Measurements from ENCODE around the gene SERINC4. TPM values are rescaled to one million over a fixed set of nuclear protein-coding genes. Genes with fewer than 3 reads are reported as not detected.
A peak's percentile ranks its signal among the peaks of the same experiment; 100 is the strongest.
"Not testable (repeated sequence)": the region's sequence is repeated elsewhere in the genome, so short reads cannot be mapped to it uniquely, and the experiment has no call there.

The SERINC4 gene
- total RNA-seq, 2 donors from 2014 or later: not detected

GRCh38 chr15:43826508-43827341 lies 26.7 kb upstream of the SERINC4 start, which contains the start of gene WDR76:
TSS of gene WDR76 (plus strand) at chr15:43827002. CDS start at chr15:43827033, 31 bp downstream.
- H3K27ac ChIP-seq: peak within 1 kb of the TSS; percentile 56 to 71
- H3K4me1 ChIP-seq (ENCODE audit: control insufficient read depth in 1 of 2, low read depth in 2 of 2): peaks cover 30 to 43% of the 10 kb centered on the region in 2 donors
- peak; percentile 32 for DNase-seq (ENCODE audit: low spot score)
- TF ChIP-seq, protein P1, sequence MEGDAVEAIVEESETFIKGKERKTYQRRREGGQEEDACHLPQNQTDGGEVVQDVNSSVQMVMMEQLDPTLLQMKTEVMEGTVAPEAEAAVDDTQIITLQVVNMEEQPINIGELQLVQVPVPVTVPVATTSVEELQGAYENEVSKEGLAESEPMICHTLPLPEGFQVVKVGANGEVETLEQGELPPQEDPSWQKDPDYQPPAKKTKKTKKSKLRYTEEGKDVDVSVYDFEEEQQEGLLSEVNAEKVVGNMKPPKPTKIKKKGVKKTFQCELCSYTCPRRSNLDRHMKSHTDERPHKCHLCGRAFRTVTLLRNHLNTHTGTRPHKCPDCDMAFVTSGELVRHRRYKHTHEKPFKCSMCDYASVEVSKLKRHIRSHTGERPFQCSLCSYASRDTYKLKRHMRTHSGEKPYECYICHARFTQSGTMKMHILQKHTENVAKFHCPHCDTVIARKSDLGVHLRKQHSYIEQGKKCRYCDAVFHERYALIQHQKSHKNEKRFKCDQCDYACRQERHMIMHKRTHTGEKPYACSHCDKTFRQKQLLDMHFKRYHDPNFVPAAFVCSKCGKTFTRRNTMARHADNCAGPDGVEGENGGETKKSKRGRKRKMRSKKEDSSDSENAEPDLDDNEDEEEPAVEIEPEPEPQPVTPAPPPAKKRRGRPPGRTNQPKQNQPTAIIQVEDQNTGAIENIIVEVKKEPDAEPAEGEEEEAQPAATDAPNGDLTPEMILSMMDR (IDR thresholded peaks at IDR 0.05): no peak
- H3K27me3 ChIP-seq (replicated peaks; ENCODE audit: insufficient read depth): no peaks in the 10 kb centered on the region
- H3K4me3 ChIP-seq: peak within 1 kb of the TSS; percentile 78
- H3K9me3 ChIP-seq: no peaks in the 10 kb centered on the region
- ATAC-seq (ENCODE audit: insufficient number of reproducible peaks, low FRiP score, low read depth): peak; percentile 51
- no peaks in the 10 kb centered on the region for H3K36me3 ChIP-seq

DNA sequence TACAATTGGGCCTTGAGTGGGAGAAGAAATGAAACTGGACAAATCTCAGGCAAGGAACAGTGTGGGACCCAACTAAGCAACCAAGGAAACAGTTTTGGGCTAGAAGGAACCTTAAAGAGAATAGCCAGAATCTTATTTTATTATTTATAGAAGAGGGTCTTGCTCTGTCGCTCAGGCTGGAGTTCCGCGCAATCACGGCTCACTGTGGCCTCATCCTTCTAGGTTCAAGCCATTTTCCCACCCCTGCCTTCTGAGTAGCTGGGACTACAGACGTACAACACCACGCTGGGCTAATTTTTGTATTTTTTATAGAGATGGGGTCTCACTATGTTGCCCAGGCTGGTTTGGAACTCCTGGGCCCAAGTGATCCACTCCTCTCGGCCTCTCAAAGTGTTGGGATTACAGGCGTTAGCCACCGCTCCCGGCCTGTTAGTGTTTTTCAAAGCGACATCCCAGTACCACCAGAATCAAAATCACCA lies 26.0 kb upstream of the SERINC4 start:
- Histone ChIP-seq H3K4me3 (peak overlapping the region; percentile 78), H3K27me3 (replicated peaks; ENCODE audit: insufficient read depth) (no peaks in the 10 kb centered on the region), H3K4me1 (ENCODE audit: control insufficient read depth in 1 of 2, low read depth in 2 of 2) (peaks cover 30 to 46% of the 10 kb centered on the region in 2 donors), H3K9me3 (no peaks in the 10 kb centered on the region), H3K36me3 (no peaks in the 10 kb centered on the region), H3K27ac (peak overlapping the region; percentile 56 to 71)
- ATAC-seq (ENCODE audit: insufficient number of reproducible peaks, low FRiP score, low read depth) (no peak), DNase-seq (ENCODE audit: low spot score) (no peak)
- TF ChIP-seq, protein P1 (IDR thresholded peaks at IDR 0.05): no peak

GRCh38 chr15:43825305-43825704 lies 25.3 kb upstream of the SERINC4 start:
- not testable (repeated sequence) for H3K9me3 ChIP-seq; H3K36me3 ChIP-seq; H3K27ac ChIP-seq; H3K27me3 ChIP-seq (replicated peaks; ENCODE audit: insufficient read depth); DNase-seq (ENCODE audit: low spot score); ATAC-seq (ENCODE audit: insufficient number of reproducible peaks, low FRiP score, low read depth)
- H3K4me1 ChIP-seq (ENCODE audit: control insufficient read depth in 1 of 2, low read depth in 2 of 2): peaks cover 30 to 46% of the 10 kb centered on the region in 2 donors
- H3K4me3 ChIP-seq: peak overlapping the region; percentile 88

DNA sequence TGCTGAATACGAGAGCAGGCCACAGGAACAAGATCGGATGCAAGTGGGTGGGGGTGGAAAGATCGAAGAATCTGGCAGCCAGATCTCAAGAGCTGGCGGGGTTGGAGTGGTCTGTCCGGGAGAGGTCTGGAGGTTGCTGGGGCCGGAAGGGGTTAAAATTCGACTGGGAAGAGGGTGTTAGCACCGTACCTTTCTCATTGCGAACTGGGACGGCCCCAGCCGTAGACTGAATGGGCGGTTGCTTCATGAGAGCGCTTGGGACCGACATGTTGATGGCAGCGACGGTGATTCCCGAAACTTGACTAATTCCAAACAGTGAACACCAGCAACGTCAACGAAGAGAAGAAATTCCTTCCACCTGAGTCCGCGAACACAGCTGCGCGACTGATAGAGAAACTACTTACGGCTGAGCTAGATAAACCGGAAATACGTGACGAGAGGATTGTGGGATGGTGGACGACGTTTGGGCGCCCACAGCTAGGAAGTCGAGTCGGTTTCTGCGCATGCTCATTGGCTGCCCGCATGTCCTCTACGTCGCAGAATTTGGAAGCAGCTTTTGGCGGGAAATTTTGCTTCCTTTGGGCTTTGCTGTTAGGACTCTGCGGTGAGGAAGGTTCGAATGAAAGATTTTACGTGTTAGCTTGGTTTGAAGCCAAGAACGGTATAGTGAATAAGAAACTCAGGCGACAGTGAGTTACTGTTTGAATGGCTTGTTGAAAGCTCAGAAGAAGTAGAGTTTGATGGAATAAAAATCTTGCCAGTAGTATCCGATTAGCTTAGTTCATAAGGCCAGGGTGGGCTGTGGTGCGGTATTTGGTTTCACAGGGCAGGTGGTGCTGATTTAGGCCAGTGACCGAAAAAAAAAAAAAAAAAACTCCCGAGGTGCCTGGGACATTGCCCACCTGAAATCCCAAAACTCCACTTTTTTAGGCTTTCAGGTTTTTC lies 24.6 kb upstream of the SERINC4 start, which contains the start of gene MFAP1:
Gene MFAP1, minus strand, starts transcription at position 389 of the 945 bp plus-strand sequence. Its CDS starts 121 bp downstream, at position 268.
- H3K4me3 ChIP-seq: peak within 1 kb of the TSS; percentile 88
- peak within 1 kb of the TSS; percentile 81 to 90 for H3K27ac ChIP-seq
- H3K9me3 ChIP-seq: no peaks in the 10 kb centered on the region
- H3K4me1 ChIP-seq (ENCODE audit: control insufficient read depth in 1 of 2, low read depth in 2 of 2): peaks cover 30 to 46% of the 10 kb centered on the region in 2 donors
- DNase-seq (ENCODE audit: low spot score): peak; percentile 90
- H3K27me3 ChIP-seq (replicated peaks; ENCODE audit: insufficient read depth): no peaks in the 10 kb centered on the region
- H3K36me3 ChIP-seq: peaks cover 6% of the 10 kb centered on the region
- TF ChIP-seq, protein P1 (IDR thresholded peaks at IDR 0.05): no peak
- peak; percentile 79 for ATAC-seq (ENCODE audit: insufficient number of reproducible peaks, low FRiP score, low read depth)

GRCh38 chr15:43821505-43821904 lies 21.5 kb upstream of the SERINC4 start:
- ATAC-seq (ENCODE audit: insufficient number of reproducible peaks, low FRiP score, low read depth) (no peak), DNase-seq (ENCODE audit: low spot score) (no peak)
- peaks cover 16% of the 10 kb centered on the region for H3K36me3 ChIP-seq
- no peaks in the 10 kb centered on the region for H3K27me3 ChIP-seq (replicated peaks; ENCODE audit: insufficient read depth)
- no peak overlapping the region for H3K4me3 ChIP-seq
- H3K4me1 ChIP-seq (ENCODE audit: control insufficient read depth in 1 of 2, low read depth in 2 of 2): peaks cover 23 to 32% of the 10 kb centered on the region in 2 donors
- TF ChIP-seq, protein P1 (IDR thresholded peaks at IDR 0.05): no peak
- H3K27ac ChIP-seq: no peak overlapping the region
- H3K9me3 ChIP-seq: no peaks in the 10 kb centered on the region

- not testable (repeated sequence) for H3K27ac ChIP-seq; H3K9me3 ChIP-seq; DNase-seq (ENCODE audit: low spot score); H3K4me1 ChIP-seq (ENCODE audit: control insufficient read depth in 1 of 2, low read depth in 2 of 2); ATAC-seq (ENCODE audit: insufficient number of reproducible peaks, low FRiP score, low read depth); H3K4me3 ChIP-seq; H3K27me3 ChIP-seq (replicated peaks; ENCODE audit: insufficient read depth)
- H3K36me3 ChIP-seq: peaks cover 63% of the 10 kb centered on the region
These were observed 15.0 kb upstream of the SERINC4 start for GRCh38 chr15:43815064-43815463.

All from thoracic aorta (tissue), 2 donors.